ENCODE measurements around the gene ACOT12. TPM values are rescaled to one million over a fixed set of nuclear protein-coding genes. Genes with fewer than 3 reads are reported as not detected.

ACOT12 gene
- polyA plus RNA-seq, 1 donor (not counting 4 experiments of a cell fraction or from before 2014, with no cell fraction given) = not detected

DNA sequence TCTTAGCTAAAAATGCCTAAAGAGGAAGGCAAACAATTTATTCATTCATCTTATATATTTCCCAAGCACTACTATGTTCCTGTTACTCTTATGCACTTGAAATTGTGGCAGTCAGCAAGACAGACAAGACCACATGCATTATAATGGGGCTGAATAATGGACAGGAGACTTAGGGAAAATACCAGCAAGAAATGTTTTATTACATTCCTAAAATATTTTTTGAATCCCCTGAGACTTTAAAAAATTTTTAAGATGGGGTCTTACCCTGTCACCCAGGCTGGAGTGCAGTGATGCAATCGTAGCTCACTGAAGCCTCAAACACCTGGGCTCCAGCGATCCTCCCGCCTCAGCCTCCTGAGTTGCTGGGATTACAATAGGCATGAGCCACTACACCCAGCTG is 79.4 kb downstream of the ACOT12 start:
- no peak for FAIRE-seq
- peaks cover 3 to 6% of the 10 kb centered on the region in 2 experiments for H3K36me3 ChIP-seq (ENCODE audit: control insufficient read depth in 2 of 2, extremely low read depth in 1 of 2, insufficient read depth in 2 of 2, low read length in 2 of 2)
- no peak for TF ChIP-seq EZH2 (IDR thresholded peaks at IDR 0.05; ENCODE audit: low read length)
- TF ChIP-seq, protein P1, sequence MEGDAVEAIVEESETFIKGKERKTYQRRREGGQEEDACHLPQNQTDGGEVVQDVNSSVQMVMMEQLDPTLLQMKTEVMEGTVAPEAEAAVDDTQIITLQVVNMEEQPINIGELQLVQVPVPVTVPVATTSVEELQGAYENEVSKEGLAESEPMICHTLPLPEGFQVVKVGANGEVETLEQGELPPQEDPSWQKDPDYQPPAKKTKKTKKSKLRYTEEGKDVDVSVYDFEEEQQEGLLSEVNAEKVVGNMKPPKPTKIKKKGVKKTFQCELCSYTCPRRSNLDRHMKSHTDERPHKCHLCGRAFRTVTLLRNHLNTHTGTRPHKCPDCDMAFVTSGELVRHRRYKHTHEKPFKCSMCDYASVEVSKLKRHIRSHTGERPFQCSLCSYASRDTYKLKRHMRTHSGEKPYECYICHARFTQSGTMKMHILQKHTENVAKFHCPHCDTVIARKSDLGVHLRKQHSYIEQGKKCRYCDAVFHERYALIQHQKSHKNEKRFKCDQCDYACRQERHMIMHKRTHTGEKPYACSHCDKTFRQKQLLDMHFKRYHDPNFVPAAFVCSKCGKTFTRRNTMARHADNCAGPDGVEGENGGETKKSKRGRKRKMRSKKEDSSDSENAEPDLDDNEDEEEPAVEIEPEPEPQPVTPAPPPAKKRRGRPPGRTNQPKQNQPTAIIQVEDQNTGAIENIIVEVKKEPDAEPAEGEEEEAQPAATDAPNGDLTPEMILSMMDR (optimal IDR thresholded peaks at IDR 0.05 in 1 of 3, IDR thresholded peaks at IDR 0.05 in 1 of 3, conservative IDR thresholded peaks at IDR 0.05 in 1 of 3; ENCODE audit: extremely low read depth in 1 of 3, insufficient read depth in 2 of 3, low read length in 3 of 3) = no peak
- no peak for DNase-seq (ENCODE audit: low read depth, low spot score)
- H3K27ac ChIP-seq (ENCODE audit: control insufficient read depth, insufficient read depth, low read length) = no peak overlapping the region
- H3K4me2 ChIP-seq (ENCODE audit: control insufficient read depth, extremely low read depth, insufficient read depth, low read depth, low read length) = no peak overlapping the region
- no peaks in the 10 kb centered on the region for H3K9me3 ChIP-seq (ENCODE audit: control insufficient read depth, low read depth, low read length)
- H3K27me3 ChIP-seq (ENCODE audit: control insufficient read depth, extremely low read depth, insufficient read depth, low read length) = no peaks in the 10 kb centered on the region
- H2AFZ ChIP-seq (ENCODE audit: control insufficient read depth, low read length) = no peak overlapping the region
- H3K79me2 ChIP-seq (ENCODE audit: control insufficient read depth, insufficient read depth, low read length) = no peaks in the 10 kb centered on the region
- H4K20me1 ChIP-seq (ENCODE audit: control insufficient read depth, extremely low read depth, insufficient read depth, low read length) = no peaks in the 10 kb centered on the region
- dilution Hi-C loops (cut with MboI; ENCODE audit: extremely low pct_ligation_motif_present, low sequenced_read_pairs) = no loop called here
- H3K9ac ChIP-seq (ENCODE audit: control insufficient read depth, extremely low read depth, insufficient read depth, low read length) = no peak overlapping the region
- no peak overlapping the region for H3K4me3 ChIP-seq (ENCODE audit: control insufficient read depth in 2 of 3, extremely low read depth in 1 of 3, insufficient read depth in 2 of 3, low read depth in 1 of 3, low read length in 3 of 3)
- no peaks in the 10 kb centered on the region for H3K9me1 ChIP-seq (ENCODE audit: control insufficient read depth, extremely low read depth, insufficient read depth, low read length)
- H3K4me1 ChIP-seq (ENCODE audit: control insufficient read depth, extremely low read depth, insufficient read depth, low read length) = no peaks in the 10 kb centered on the region

DNA sequence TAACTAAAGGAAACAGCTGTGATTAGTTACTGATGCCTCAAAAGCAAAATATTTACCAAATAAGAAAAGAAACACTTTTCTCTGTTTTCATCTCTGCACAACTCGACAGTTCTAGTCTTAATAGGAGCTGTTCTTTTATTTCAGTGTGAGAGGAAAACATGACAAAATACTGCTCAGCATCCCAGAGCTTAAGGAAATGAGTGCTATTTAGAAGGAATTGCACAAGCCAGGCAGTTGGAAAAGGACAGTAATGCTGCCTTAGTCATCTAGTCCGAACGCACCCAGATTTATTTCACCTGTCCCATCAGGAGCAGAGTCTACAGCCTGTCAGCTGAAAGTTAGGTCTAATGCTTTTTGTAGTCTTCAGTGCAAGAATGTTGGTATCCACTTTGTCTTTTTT is 80.2 kb downstream of the ACOT12 start:
- dilution Hi-C loops (cut with MboI; ENCODE audit: extremely low pct_ligation_motif_present, low sequenced_read_pairs) = no loop called here
- no peak overlapping the region for H3K4me3 ChIP-seq (ENCODE audit: control insufficient read depth in 2 of 3, extremely low read depth in 1 of 3, insufficient read depth in 2 of 3, low read depth in 1 of 3, low read length in 3 of 3)
- H3K4me1 ChIP-seq (ENCODE audit: control insufficient read depth, extremely low read depth, insufficient read depth, low read length) = no peaks in the 10 kb centered on the region
- no peak for FAIRE-seq
- H3K9me3 ChIP-seq (ENCODE audit: control insufficient read depth, low read depth, low read length) = no peaks in the 10 kb centered on the region
- no peak overlapping the region for H3K4me2 ChIP-seq (ENCODE audit: control insufficient read depth, extremely low read depth, insufficient read depth, low read depth, low read length)
- H2AFZ ChIP-seq (ENCODE audit: control insufficient read depth, low read length) = no peak overlapping the region
- H3K9me1 ChIP-seq (ENCODE audit: control insufficient read depth, extremely low read depth, insufficient read depth, low read length) = no peaks in the 10 kb centered on the region
- TF ChIP-seq EZH2 (IDR thresholded peaks at IDR 0.05; ENCODE audit: low read length) = no peak
- TF ChIP-seq, protein P1 (optimal IDR thresholded peaks at IDR 0.05 in 1 of 3, IDR thresholded peaks at IDR 0.05 in 1 of 3, conservative IDR thresholded peaks at IDR 0.05 in 1 of 3; ENCODE audit: extremely low read depth in 1 of 3, insufficient read depth in 2 of 3, low read length in 3 of 3) = no peak
- H3K36me3 ChIP-seq (ENCODE audit: control insufficient read depth in 2 of 2, extremely low read depth in 1 of 2, insufficient read depth in 2 of 2, low read length in 2 of 2) = peaks cover 3 to 6% of the 10 kb centered on the region in 2 experiments
- H3K9ac ChIP-seq (ENCODE audit: control insufficient read depth, extremely low read depth, insufficient read depth, low read length) = no peak overlapping the region
- no peak for DNase-seq (ENCODE audit: low read depth, low spot score)
- H3K27ac ChIP-seq (ENCODE audit: control insufficient read depth, insufficient read depth, low read length) = no peak overlapping the region
- no peaks in the 10 kb centered on the region for H3K27me3 ChIP-seq (ENCODE audit: control insufficient read depth, extremely low read depth, insufficient read depth, low read length)
- no peaks in the 10 kb centered on the region for H4K20me1 ChIP-seq (ENCODE audit: control insufficient read depth, extremely low read depth, insufficient read depth, low read length)
- no peaks in the 10 kb centered on the region for H3K79me2 ChIP-seq (ENCODE audit: control insufficient read depth, insufficient read depth, low read length)

All from keratinocyte (primary cell).